ENCODE results near the gene EN2.

The EN2 gene

GRCh38 chr7:155414547-155415492 is 43.1 kb upstream of the EN2 start:
- DNase-seq (ENCODE audit: low read depth) = no peak
- no peak overlapping the region for H3K4me3 ChIP-seq (ENCODE audit: low read depth, low read length)
- no peak for TF ChIP-seq CTCF (IDR thresholded peaks at IDR 0.05; ENCODE audit: low read depth, low read length, missing control alignments)

DNA sequence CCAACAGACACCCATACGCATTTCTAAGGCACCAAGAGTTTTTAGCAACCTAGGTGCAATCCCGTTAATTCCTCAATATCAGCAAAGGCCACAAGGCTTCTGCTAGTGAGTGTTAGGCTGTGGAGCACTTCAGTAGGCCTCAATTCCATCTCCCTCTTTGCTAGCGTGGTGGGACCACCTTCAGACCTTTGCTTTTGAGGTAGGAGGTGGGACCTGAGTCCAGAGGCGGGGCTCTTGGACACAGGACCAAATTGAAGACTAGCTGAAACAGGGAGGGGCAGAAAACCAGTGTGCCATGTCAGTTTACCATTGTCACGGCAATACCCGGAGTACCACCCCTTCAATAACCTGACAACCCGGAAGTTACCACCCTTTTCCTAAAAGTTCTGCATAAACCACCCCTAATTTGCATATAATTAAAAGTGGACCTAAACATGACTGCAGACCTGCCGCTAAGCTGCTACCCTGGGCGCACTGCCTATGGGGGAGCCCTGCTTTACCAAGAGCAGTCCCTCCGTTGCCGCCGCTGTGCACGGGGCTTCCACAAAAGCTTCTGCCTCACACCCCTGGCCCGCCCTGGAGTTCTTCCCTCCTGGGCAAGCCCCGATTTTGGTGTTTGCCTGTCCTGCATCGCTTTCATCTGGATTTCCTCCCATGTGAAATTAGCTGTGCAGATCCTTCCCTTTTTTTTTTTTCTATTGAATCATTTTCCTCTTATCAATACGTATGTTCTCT is 41.1 kb upstream of the EN2 start:
- no peak overlapping the region for H3K4me3 ChIP-seq (ENCODE audit: low read depth, low read length)
- TF ChIP-seq CTCF (IDR thresholded peaks at IDR 0.05; ENCODE audit: low read depth, low read length, missing control alignments) = no peak
- DNase-seq (ENCODE audit: low read depth) = no peak

DNA sequence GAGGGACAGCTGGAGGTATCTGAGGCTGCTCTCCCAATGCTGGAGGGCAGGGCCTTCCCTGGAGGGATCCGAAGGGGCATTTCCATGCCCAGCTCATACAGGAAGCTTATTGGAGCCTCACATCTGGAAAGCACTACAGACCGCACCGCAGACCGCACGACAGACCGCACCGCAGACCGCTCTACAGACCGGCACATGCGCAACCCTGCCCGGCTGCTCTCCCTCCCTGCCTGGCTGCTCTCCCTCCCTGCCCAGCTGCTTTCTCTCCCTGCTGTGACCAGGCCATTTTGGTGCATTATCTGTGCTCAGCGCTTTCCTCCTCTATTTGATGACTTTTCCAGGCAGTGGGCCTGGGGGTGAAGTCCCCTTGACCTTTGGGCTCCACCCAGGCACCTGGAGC is 39.6 kb upstream of the EN2 start:
- no peak for TF ChIP-seq CTCF (IDR thresholded peaks at IDR 0.05; ENCODE audit: low read depth, low read length, missing control alignments)
- no peak for DNase-seq (ENCODE audit: low read depth)
- no peak overlapping the region for H3K4me3 ChIP-seq (ENCODE audit: low read depth, low read length)

- TF ChIP-seq CTCF (IDR thresholded peaks at IDR 0.05; ENCODE audit: low read depth, low read length, missing control alignments) = no peak
- no peak for DNase-seq (ENCODE audit: low read depth)
- no peak overlapping the region for H3K4me3 ChIP-seq (ENCODE audit: low read depth, low read length)
Measured at GRCh38 chr7:155418941-155419755, 38.8 kb upstream of the EN2 start.

DNA sequence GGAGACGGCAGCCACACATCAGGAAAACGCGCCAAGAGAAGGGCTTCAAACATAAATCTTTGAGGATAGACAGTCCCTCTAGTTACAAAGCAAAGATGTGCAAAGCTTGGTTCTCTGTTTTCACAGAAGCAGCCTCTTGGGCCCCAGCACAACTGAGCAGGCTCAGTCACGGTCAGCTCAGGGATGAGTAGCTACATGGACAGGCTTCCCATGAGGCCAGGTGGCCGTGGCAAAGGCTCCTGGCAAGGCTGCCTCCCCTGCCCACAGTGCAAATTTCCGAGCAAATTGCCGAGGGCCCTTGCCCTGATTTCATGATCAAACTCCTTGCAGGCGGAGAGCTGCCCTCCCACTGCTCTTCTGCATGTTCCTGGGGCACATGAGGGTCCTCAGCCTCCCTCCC is 37.8 kb upstream of the EN2 start:
- no peak overlapping the region for H3K4me3 ChIP-seq (ENCODE audit: low read depth, low read length)
- DNase-seq (ENCODE audit: low read depth) = no peak
- no peak for TF ChIP-seq CTCF (IDR thresholded peaks at IDR 0.05; ENCODE audit: low read depth, low read length, missing control alignments)

DNA sequence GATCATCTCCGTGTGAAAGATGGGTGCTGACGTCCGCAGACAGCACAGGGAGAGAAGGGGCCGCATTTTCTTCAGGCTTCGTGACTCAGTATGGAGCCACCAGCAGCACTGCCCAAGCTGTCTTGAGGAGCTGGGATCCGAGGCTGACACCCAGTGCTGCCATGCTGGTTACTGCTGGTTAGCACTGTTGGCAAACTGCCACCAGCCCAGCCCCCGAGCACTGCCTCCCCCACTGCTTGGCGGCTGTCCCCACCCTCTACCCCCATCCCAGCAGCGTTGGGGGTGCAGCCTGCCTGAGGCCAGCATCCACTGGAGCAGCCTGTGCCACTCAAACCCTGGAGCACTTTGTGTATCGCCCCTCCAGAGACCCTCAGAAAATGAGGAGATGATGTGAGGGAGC is 35.8 kb upstream of the EN2 start:
- no peak for DNase-seq (ENCODE audit: low read depth)
- no peak overlapping the region for H3K4me3 ChIP-seq (ENCODE audit: low read depth, low read length)

More for the DNA sequence above, 35.8 kb upstream of the EN2 start:
- TF ChIP-seq CTCF (IDR thresholded peaks at IDR 0.05; ENCODE audit: low read depth, low read length, missing control alignments) = no peak

Measured in GM12864 (cell line).